WTC11 (cell line): ENCODE data around the gene NDST4. TPM values are rescaled to one million over a fixed set of nuclear protein-coding genes. Genes with fewer than 3 reads are reported as not detected.
A peak's percentile ranks its signal among the peaks of the same experiment; 100 is the strongest.

Experiments
- ATAC-seq: fragments of 200-7000 bp; cut with Tn5 transposase; 2 replicates; pipeline ENCODE4 v1.10.0; 2021; ENCODE audit warnings: mild to moderate bottlenecking, moderate library complexity
- CTCF ChIA-PET: fragments of 300-600 bp; sonication (Branson Sonifier 250); formaldehyde crosslinking; loops from one replicate; lab custom pipeline; 2021; ENCODE audit warnings: antibody characterized with exemption; lab: Charles Lee
- POLR2A ChIA-PET: fragments of 350-600 bp; sonication (Branson Sonifier 250); formaldehyde crosslinking; loops from one replicate; lab custom pipeline; 2021; ENCODE audit warnings: antibody characterized with exemption; lab: Charles Lee
- DNase-seq: peaks from one replicate; pipeline ENCODE4 v3.0.0; 2021; ENCODE audit warnings: low spot score
- H3K27ac Mint-ChIP-seq: 2 replicates; pipeline ENCODE4 v1.8.0; 2021; ENCODE audit warnings: mixed read lengths
- H3K27me3 Mint-ChIP-seq: 2 replicates; pipeline ENCODE4 v1.8.0; 2021; ENCODE audit warnings: low read depth, mild to moderate bottlenecking, moderate library complexity, mixed read lengths
- H3K36me3 Mint-ChIP-seq: 2 replicates; pipeline ENCODE4 v1.8.0; 2021; ENCODE audit warnings: mixed read lengths
- H3K4me1 Mint-ChIP-seq: 2 replicates; pipeline ENCODE4 v1.8.0; 2022; ENCODE audit warnings: mixed read lengths
- H3K4me3 Mint-ChIP-seq: 2 replicates; pipeline ENCODE4 v1.8.0; 2021; ENCODE audit warnings: mild to moderate bottlenecking, moderate library complexity, mixed read lengths
- H3K9me3 Mint-ChIP-seq: 2 replicates; pipeline ENCODE4 v1.8.0; 2021; ENCODE audit warnings: mixed read lengths
- AR ChIP-seq: fragments of 250-450 bp; sonication (Bioruptor Pico); IDR thresholded peaks from 2 replicates; pipeline ENCODE4 v1.9.0; 2021; ENCODE audit warnings: mild to moderate bottlenecking
- ATF3 ChIP-seq: sonication (generic); formaldehyde crosslinking; conservative IDR thresholded peaks from 2 replicates; pipeline ENCODE4 v1.8.1; 2022; ENCODE audit warnings: mild to moderate bottlenecking, missing genetic modification reagents
- IRF2 ChIP-seq: sonication (generic); formaldehyde crosslinking; IDR thresholded peaks from 2 replicates; pipeline ENCODE4 v1.8.0; 2022; ENCODE audit warnings: low read depth, missing genetic modification reagents, borderline replicate concordance
- JAZF1 ChIP-seq: fragments of 250-450 bp; sonication (Bioruptor Pico); IDR thresholded peaks from 2 replicates; pipeline ENCODE4 v1.9.0; 2021; ENCODE audit warnings: moderate library complexity, mild to moderate bottlenecking, inconsistent platforms
- MLX ChIP-seq: sonication (generic); formaldehyde crosslinking; IDR thresholded peaks from 2 replicates; pipeline ENCODE4 v1.8.1; 2023; ENCODE audit warnings: mild to moderate bottlenecking, missing genetic modification reagents, moderate library complexity
- NR1H2 ChIP-seq: sonication (generic); formaldehyde crosslinking; IDR thresholded peaks from 2 replicates; pipeline ENCODE4 v1.9.0; 2021; ENCODE audit warnings: mild to moderate bottlenecking, moderate library complexity, missing genetic modification reagents
- PRRX2 ChIP-seq: fragments of 250-450 bp; sonication (Bioruptor Pico); IDR thresholded peaks from 2 replicates; pipeline ENCODE4 v1.8.0; 2021; ENCODE audit warnings: mild to moderate bottlenecking
- TEAD1 ChIP-seq: sonication (generic); formaldehyde crosslinking; IDR thresholded peaks from 2 replicates; pipeline ENCODE4 v1.8.0; 2022; ENCODE audit warnings: mild to moderate bottlenecking, missing genetic modification reagents
- ZNF232 ChIP-seq: sonication (generic); formaldehyde crosslinking; IDR thresholded peaks from 2 replicates; pipeline ENCODE4 v1.8.0; 2022; ENCODE audit warnings: mild to moderate bottlenecking, missing genetic modification reagents
- ZNF263 ChIP-seq: sonication (generic); formaldehyde crosslinking; IDR thresholded peaks from 2 replicates; pipeline ENCODE4 v1.8.1; 2022; ENCODE audit warnings: low read depth, mild to moderate bottlenecking, moderate library complexity, missing genetic modification reagents
- ZNF317 ChIP-seq: sonication (generic); formaldehyde crosslinking; IDR thresholded peaks from 2 replicates; pipeline ENCODE4 v1.8.1; 2023; ENCODE audit warnings: low read depth, mild to moderate bottlenecking, moderate library complexity, missing genetic modification reagents, borderline replicate concordance
- ZNF396 ChIP-seq: fragments of 250-450 bp; sonication (Bioruptor Pico); IDR thresholded peaks from 2 replicates; pipeline ENCODE4 v1.8.0; 2021; ENCODE audit warnings: mild to moderate bottlenecking, moderate library complexity, borderline replicate concordance
- ZNF423 ChIP-seq: fragments of 250-450 bp; sonication (Bioruptor Pico); IDR thresholded peaks from 2 replicates; pipeline ENCODE4 v2.1.2; 2022; ENCODE audit warnings: mild to moderate bottlenecking, moderate library complexity
- ZNF532 ChIP-seq: fragments of 250-450 bp; sonication (Bioruptor Pico); IDR thresholded peaks from 2 replicates; pipeline ENCODE4 v1.9.0; 2021; ENCODE audit warnings: mild to moderate bottlenecking, borderline replicate concordance
- total RNA-seq: library from RNA; stranded (reverse); gene quantifications from 3 replicates; pipeline ENCODE4 v1.2.3, GENCODE V29; 2021
- TF ChIP-seq, protein P1 (sequence below): sonication (generic); formaldehyde crosslinking; IDR thresholded peaks from 2 replicates; pipeline ENCODE4 v1.8.0; 2023; ENCODE audit warnings: missing genetic modification reagents
- TF ChIP-seq, protein P2 (sequence below): sonication (generic); formaldehyde crosslinking; IDR thresholded peaks from 2 replicates; pipeline ENCODE4 v1.8.1; 2023; ENCODE audit warnings: mild to moderate bottlenecking, moderate library complexity, missing genetic modification reagents
- TF ChIP-seq, protein P3 (sequence below): sonication (generic); formaldehyde crosslinking; IDR thresholded peaks from 2 replicates; pipeline ENCODE4 v1.8.0; 2022; ENCODE audit warnings: mild to moderate bottlenecking, missing genetic modification reagents
- TF ChIP-seq, protein P4 (sequence below): sonication (generic); formaldehyde crosslinking; IDR thresholded peaks from 2 replicates; pipeline ENCODE4 v1.8.1; 2022; ENCODE audit warnings: mild to moderate bottlenecking, moderate library complexity, missing genetic modification reagents

The NDST4 gene
- total RNA-seq, 1 experiment from 2014 or later: not detected

DNA sequence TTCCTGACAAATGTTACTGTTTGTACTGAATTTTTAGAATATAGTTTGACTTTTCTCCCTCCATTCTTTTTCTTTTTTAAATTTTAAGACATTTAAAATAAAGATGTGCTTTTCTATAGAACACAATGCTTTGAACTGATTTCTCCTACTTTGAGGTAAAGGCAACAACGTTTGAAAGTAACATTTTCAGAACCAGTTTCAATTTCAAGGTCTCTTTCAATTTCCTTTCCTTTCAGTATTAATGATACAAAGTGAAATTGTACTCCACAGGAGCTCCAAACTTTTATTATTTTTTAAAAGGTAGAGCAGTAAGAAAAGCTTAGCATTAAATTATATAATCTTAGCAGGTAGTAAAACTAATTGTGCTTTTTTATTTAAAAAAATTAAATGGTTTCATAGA is 54.9 kb downstream of the NDST4 start:
- ChIA-PET CTCF (interaction anchor here (1.0 kb wide), 1 partner anchor 251 kb away, joined by 3 read pairs; no protein-coding TSS in a partner anchor), POLR2A (no interaction called here)
- ATAC-seq: no peak
- Mint-ChIP-seq H3K4me3 (no peak overlapping the region), H3K36me3 (no peaks in the 10 kb centered on the region), H3K9me3 (no peaks in the 10 kb centered on the region), H3K27ac (no peak overlapping the region), H3K27me3 (no peaks in the 10 kb centered on the region), H3K4me1 (no peaks in the 10 kb centered on the region)
- DNase-seq: no peak
- TF ChIP-seq, protein P1, sequence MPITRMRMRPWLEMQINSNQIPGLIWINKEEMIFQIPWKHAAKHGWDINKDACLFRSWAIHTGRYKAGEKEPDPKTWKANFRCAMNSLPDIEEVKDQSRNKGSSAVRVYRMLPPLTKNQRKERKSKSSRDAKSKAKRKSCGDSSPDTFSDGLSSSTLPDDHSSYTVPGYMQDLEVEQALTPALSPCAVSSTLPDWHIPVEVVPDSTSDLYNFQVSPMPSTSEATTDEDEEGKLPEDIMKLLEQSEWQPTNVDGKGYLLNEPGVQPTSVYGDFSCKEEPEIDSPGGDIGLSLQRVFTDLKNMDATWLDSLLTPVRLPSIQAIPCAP (CRISPR knock-in tag): no peak
- TF ChIP-seq ATF3 (no peak), JAZF1 (CRISPR knock-in tag) (no peak), IRF2 (CRISPR knock-in tag) (no peak), TEAD1 (CRISPR knock-in tag) (no peak), ZNF423 (CRISPR knock-in tag) (no peak), NR1H2 (CRISPR knock-in tag) (no peak), ZNF317 (CRISPR knock-in tag) (no peak)
- TF ChIP-seq, protein P2, sequence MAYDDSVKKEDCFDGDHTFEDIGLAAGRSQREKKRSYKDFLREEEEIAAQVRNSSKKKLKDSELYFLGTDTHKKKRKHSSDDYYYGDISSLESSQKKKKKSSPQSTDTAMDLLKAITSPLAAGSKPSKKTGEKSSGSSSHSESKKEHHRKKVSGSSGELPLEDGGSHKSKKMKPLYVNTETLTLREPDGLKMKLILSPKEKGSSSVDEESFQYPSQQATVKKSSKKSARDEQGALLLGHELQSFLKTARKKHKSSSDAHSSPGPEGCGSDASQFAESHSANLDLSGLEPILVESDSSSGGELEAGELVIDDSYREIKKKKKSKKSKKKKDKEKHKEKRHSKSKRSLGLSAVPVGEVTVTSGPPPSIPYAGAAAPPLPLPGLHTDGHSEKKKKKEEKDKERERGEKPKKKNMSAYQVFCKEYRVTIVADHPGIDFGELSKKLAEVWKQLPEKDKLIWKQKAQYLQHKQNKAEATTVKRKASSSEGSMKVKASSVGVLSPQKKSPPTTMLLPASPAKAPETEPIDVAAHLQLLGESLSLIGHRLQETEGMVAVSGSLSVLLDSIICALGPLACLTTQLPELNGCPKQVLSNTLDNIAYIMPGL (CRISPR knock-in tag): no peak

DNA sequence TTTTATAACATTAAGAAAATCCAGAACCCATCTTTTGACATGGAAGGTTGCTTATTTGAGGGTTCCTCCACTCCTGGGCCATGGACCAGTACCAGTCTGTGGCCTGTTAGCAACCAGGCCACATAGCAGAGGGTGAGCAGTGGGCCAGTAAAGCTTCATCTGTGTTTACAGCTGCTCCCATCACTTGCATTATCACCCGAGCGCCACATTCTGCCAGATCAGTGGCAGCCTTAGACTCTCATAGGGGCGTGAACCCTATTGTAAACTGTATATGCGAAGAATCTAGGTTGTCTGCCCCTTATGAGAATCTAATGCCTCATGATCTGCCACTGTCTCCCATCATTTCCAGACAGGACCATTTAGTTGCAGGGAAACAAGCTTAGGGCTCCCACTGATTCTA is 58.6 kb downstream of the NDST4 start:
- no peaks in the 10 kb centered on the region for H3K9me3 Mint-ChIP-seq
- TF ChIP-seq ZNF232 (CRISPR knock-in tag): no peak
- no peak for TF ChIP-seq ZNF396
- no peak for TF ChIP-seq PRRX2 (CRISPR knock-in tag)
- TF ChIP-seq ZNF317 (CRISPR knock-in tag): no peak
- TF ChIP-seq, all 79 proteins: peak for 0
- peak; percentile 44 for DNase-seq
- Mint-ChIP-seq H3K27me3 (no peaks in the 10 kb centered on the region), H3K36me3 (no peaks in the 10 kb centered on the region), H3K4me1 (no peaks in the 10 kb centered on the region), H3K4me3 (no peak overlapping the region), H3K27ac (no peak overlapping the region)
- ChIA-PET POLR2A (no interaction called here), CTCF (interaction anchor here (0.6 to 1.5 kb wide), 5 partner anchors 14 to 275 kb away, joined by 3 to 6 read pairs (median 3); no protein-coding TSS in a partner anchor)
- peak; percentile 98 for ATAC-seq

GRCh38 chr4:115053313-115053712 is 60.1 kb downstream of the NDST4 start:
- ChIA-PET POLR2A (no interaction called here), CTCF (no interaction called here)
- H3K27ac Mint-ChIP-seq: no peak overlapping the region
- no peaks in the 10 kb centered on the region for H3K9me3 Mint-ChIP-seq
- no peak for DNase-seq
- no peak overlapping the region for H3K4me3 Mint-ChIP-seq
- no peaks in the 10 kb centered on the region for H3K4me1 Mint-ChIP-seq
- H3K36me3 Mint-ChIP-seq: no peaks in the 10 kb centered on the region
- H3K27me3 Mint-ChIP-seq: no peaks in the 10 kb centered on the region
- no peak for ATAC-seq
- TF ChIP-seq AR (CRISPR knock-in tag) (no peak), ZNF263 (CRISPR knock-in tag) (no peak), TEAD1 (CRISPR knock-in tag) (no peak), ZNF532 (no peak), MLX (CRISPR knock-in tag) (no peak)
- TF ChIP-seq, protein P3, sequence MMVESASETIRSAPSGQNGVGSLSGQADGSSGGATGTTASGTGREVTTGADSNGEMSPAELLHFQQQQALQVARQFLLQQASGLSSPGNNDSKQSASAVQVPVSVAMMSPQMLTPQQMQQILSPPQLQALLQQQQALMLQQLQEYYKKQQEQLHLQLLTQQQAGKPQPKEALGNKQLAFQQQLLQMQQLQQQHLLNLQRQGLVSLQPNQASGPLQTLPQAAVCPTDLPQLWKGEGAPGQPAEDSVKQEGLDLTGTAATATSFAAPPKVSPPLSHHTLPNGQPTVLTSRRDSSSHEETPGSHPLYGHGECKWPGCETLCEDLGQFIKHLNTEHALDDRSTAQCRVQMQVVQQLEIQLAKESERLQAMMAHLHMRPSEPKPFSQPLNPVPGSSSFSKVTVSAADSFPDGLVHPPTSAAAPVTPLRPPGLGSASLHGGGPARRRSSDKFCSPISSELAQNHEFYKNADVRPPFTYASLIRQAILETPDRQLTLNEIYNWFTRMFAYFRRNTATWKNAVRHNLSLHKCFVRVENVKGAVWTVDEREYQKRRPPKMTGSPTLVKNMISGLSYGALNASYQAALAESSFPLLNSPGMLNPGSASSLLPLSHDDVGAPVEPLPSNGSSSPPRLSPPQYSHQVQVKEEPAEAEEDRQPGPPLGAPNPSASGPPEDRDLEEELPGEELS (CRISPR knock-in tag): no peak
- TF ChIP-seq, protein P4, sequence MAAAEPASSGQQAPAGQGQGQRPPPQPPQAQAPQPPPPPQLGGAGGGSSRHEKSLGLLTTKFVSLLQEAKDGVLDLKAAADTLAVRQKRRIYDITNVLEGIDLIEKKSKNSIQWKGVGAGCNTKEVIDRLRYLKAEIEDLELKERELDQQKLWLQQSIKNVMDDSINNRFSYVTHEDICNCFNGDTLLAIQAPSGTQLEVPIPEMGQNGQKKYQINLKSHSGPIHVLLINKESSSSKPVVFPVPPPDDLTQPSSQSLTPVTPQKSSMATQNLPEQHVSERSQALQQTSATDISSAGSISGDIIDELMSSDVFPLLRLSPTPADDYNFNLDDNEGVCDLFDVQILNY: no peak
